K562 (cell line): ENCODE measurements around the gene ACOX1. TPM values are rescaled to one million over a fixed set of nuclear protein-coding genes. Genes with fewer than 3 reads are reported as not detected.

Experiments
- ARID3B ChIP-seq: fragments of 250-450 bp; sonication (Bioruptor Pico); IDR thresholded peaks from 2 replicates; pipeline ENCODE4 v1.4.0; 2020; ENCODE audit warnings: borderline replicate concordance
- BMI1 ChIP-seq: fragments of 150-350 bp; IDR thresholded peaks from 2 replicates; pipeline ENCODE4 v1.6.1; 2014; ENCODE audit warnings: low read length
- ELF4 ChIP-seq: fragments of 450-650 bp; formaldehyde crosslinking; IDR thresholded peaks from 2 replicates; pipeline ENCODE4 v1.4.0; 2022; ENCODE audit warnings: missing genetic modification characterization
- GTF3C2 ChIP-seq: IDR thresholded peaks from 3 replicates; pipeline ENCODE4 v1.6.1; 2011; ENCODE audit warnings: borderline replicate concordance, mild to moderate bottlenecking, moderate library complexity; ENCODE audit not compliant: insufficient read length; ENCODE audit errors: extremely low read depth
- NBN ChIP-seq: fragments of 450-650 bp; IDR thresholded peaks from 2 replicates; pipeline ENCODE4 v1.6.1; 2016; ENCODE audit warnings: low read depth, mild to moderate bottlenecking
- NFE2L1 ChIP-seq: fragments of 450-650 bp; IDR thresholded peaks from 2 replicates; pipeline ENCODE4 v1.6.1; 2016; ENCODE audit warnings: missing genetic modification characterization, low read depth, mild to moderate bottlenecking, missing compliant biosample characterization, moderate library complexity, borderline replicate concordance
- SREBF2 ChIP-seq: sonication (generic); formaldehyde crosslinking; IDR thresholded peaks from 2 replicates; pipeline ENCODE4 v1.4.0; 2020; ENCODE audit warnings: mild to moderate bottlenecking, missing genetic modification reagents
- SRSF3 ChIP-seq: fragments of 200-400 bp; formaldehyde crosslinking; IDR thresholded peaks from 2 replicates; pipeline ENCODE4 v1.6.1; 2016; ENCODE audit warnings: mild to moderate bottlenecking, low read length, moderate library complexity; ENCODE audit not compliant: insufficient read depth
- THRAP3 ChIP-seq: fragments of 450-650 bp; IDR thresholded peaks from 2 replicates; pipeline ENCODE4 v1.6.1; 2016; ENCODE audit warnings: mild to moderate bottlenecking, inconsistent platforms, borderline replicate concordance
- ZBTB49 ChIP-seq: sonication (generic); formaldehyde crosslinking; IDR thresholded peaks from 2 replicates; pipeline ENCODE4 v1.8.0; 2022; ENCODE audit warnings: missing genetic modification reagents, mild to moderate bottlenecking, borderline replicate concordance
- ZKSCAN8 ChIP-seq: fragments of 200-800 bp; sonication (Bioruptor generic); IDR thresholded peaks from 2 replicates; pipeline ENCODE4 v1.6.1; 2016; ENCODE audit warnings: missing genetic modification characterization, missing compliant biosample characterization
- ZNF449 ChIP-seq: fragments of 250-450 bp; sonication (Bioruptor Pico); IDR thresholded peaks from 2 replicates; pipeline ENCODE4 v1.8.0; 2022; ENCODE audit warnings: moderate library complexity, mild to moderate bottlenecking, inconsistent platforms
- ZNF511 ChIP-seq: sonication (generic); formaldehyde crosslinking; IDR thresholded peaks from 2 replicates; pipeline ENCODE4 v1.8.0; 2022; ENCODE audit warnings: mild to moderate bottlenecking, missing genetic modification reagents
- ZNF639 ChIP-seq, 2 experiments: fragments of 200-800 bp in 1 of 2; sonication (Bioruptor generic) in 1 of 2; sonication (generic) in 1 of 2; formaldehyde crosslinking in 1 of 2; IDR thresholded peaks in 1 of 2; conservative IDR thresholded peaks in 1 of 2; 2 replicates each; pipeline versions ENCODE4 v1.5.0 to v1.6.1; 2016 to 2020; ENCODE audit warnings: missing compliant biosample characterization in 1 of 2, missing genetic modification characterization in 1 of 2, missing genetic modification reagents in 1 of 2
- ZNF668 ChIP-seq: fragments of 250-450 bp; sonication (Bioruptor Pico); IDR thresholded peaks from 2 replicates; pipeline ENCODE4 v1.8.0; 2022; ENCODE audit warnings: mild to moderate bottlenecking, inconsistent platforms
- polyA plus RNA-seq, 8 experiments: library from polyadenylated mRNA; depleted of rRNA in 4 of 8; stranded (reverse) in 5 of 8; unstranded in 3 of 8; fragments of >200 nt; fragmentation: Nextera tagmentation in 2 of 8; fragmentation: Illumina TruSeq in 1 of 8; extraction: Ambion mirVana in 2 of 8; extraction: Trizol in 1 of 8; gene quantifications; 2 replicates each; pipeline versions ENCODE4 v1.2.1 to v1.2.3, GENCODE V29; 2011 to 2014; ENCODE audit warnings: inconsistent platforms in 1 of 8, missing spikeins in 1 of 8
- total RNA-seq, 7 experiments: library from RNA; depleted of rRNA in 6 of 7; stranded (reverse); fragments of >200 nt in 6 of 7; fragmentation: Illumina TruSeq in 2 of 7; extraction: Trizol in 2 of 7; gene quantifications; 2 replicates each; pipeline versions ENCODE4 v1.2.1 to v1.2.3, GENCODE V29; 2011 to 2021; ENCODE audit warnings: low replicate concordance in 1 of 7

The ACOX1 gene
- total and polyA plus RNA-seq, 9 of the 15 experiments (the other 6 are each of a cell fraction or from before 2014, with no cell fraction given), result 7.8 to 24.1 (median 14.5) TPM

- TF ChIP-seq ZNF449 (CRISPR knock-in tag) (no peak), SREBF2 (no peak), ZNF511 (CRISPR knock-in tag) (no peak; the same call in 1 of the 2 replicates), ZNF639 (CRISPR knock-in tag; conservative IDR thresholded peaks at IDR 0.05 in 1 of 2, IDR thresholded peaks at IDR 0.05 in 1 of 2) (peak in 1 of 2 experiments; percentile 96; a peak in 2 of 4 replicates), ZBTB49 (no peak), GTF3C2 (no peak), ELF4 (CRISPR knock-in tag) (peak; percentile 40; the same call in 1 of the 2 replicates), NBN (peak; percentile 57), NFE2L1 (tag) (no peak), THRAP3 (no peak), ZNF668 (CRISPR knock-in tag) (no peak), ZKSCAN8 (CRISPR knock-in tag) (no peak), ARID3B (CRISPR knock-in tag) (no peak), BMI1 (no peak), SRSF3 (no peak)
Measured at GRCh38 chr17:75904749-75905521, 74.0 kb downstream of the ACOX1 start, which contains the start of gene MRPL38 (continued).
